ENCODE results near the gene SLC46A3.

SLC46A3 gene

DNA sequence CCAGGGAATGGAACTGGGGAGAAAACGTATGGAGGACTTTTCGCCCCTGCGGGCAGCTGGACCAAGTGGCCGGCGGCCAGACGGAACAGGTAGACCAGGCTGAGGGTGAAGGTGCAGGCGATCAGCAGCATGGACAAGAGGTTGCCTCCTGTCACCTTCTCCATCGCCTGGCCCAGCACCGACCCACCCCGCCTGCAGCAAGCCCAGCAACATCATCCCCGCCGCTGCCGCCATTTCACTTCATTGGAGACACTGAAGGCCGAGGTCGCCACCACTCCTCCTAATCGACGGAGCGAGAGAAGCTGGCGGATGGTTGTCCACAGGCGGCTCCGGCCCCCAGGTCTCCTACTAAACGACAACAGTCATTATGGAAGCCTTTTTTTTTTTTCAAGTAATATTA is 5.0 kb upstream of the SLC46A3 start:
- peaks cover 30% of the 10 kb centered on the region for H3K27me3 ChIP-seq (ENCODE audit: insufficient read depth, poor library complexity, severe bottlenecking)
- H3K27ac ChIP-seq (replicated peaks): no peak overlapping the region
- H3K4me3 ChIP-seq (replicated peaks; ENCODE audit: insufficient read depth, low read length): no peak overlapping the region
- DNase-seq (ENCODE audit: low read depth in 1 of 2, low spot score in 1 of 2): no peak
- no peak for TF ChIP-seq GABPA (IDR thresholded peaks at IDR 0.05; ENCODE audit: low read depth)
- no peak for TF ChIP-seq SPI1 (IDR thresholded peaks at IDR 0.05; ENCODE audit: borderline replicate concordance, low read depth)
- TF ChIP-seq, protein P1, sequence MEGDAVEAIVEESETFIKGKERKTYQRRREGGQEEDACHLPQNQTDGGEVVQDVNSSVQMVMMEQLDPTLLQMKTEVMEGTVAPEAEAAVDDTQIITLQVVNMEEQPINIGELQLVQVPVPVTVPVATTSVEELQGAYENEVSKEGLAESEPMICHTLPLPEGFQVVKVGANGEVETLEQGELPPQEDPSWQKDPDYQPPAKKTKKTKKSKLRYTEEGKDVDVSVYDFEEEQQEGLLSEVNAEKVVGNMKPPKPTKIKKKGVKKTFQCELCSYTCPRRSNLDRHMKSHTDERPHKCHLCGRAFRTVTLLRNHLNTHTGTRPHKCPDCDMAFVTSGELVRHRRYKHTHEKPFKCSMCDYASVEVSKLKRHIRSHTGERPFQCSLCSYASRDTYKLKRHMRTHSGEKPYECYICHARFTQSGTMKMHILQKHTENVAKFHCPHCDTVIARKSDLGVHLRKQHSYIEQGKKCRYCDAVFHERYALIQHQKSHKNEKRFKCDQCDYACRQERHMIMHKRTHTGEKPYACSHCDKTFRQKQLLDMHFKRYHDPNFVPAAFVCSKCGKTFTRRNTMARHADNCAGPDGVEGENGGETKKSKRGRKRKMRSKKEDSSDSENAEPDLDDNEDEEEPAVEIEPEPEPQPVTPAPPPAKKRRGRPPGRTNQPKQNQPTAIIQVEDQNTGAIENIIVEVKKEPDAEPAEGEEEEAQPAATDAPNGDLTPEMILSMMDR (IDR thresholded peaks at IDR 0.05; ENCODE audit: insufficient read depth, low read length): no peak
- TF ChIP-seq, protein P2, sequence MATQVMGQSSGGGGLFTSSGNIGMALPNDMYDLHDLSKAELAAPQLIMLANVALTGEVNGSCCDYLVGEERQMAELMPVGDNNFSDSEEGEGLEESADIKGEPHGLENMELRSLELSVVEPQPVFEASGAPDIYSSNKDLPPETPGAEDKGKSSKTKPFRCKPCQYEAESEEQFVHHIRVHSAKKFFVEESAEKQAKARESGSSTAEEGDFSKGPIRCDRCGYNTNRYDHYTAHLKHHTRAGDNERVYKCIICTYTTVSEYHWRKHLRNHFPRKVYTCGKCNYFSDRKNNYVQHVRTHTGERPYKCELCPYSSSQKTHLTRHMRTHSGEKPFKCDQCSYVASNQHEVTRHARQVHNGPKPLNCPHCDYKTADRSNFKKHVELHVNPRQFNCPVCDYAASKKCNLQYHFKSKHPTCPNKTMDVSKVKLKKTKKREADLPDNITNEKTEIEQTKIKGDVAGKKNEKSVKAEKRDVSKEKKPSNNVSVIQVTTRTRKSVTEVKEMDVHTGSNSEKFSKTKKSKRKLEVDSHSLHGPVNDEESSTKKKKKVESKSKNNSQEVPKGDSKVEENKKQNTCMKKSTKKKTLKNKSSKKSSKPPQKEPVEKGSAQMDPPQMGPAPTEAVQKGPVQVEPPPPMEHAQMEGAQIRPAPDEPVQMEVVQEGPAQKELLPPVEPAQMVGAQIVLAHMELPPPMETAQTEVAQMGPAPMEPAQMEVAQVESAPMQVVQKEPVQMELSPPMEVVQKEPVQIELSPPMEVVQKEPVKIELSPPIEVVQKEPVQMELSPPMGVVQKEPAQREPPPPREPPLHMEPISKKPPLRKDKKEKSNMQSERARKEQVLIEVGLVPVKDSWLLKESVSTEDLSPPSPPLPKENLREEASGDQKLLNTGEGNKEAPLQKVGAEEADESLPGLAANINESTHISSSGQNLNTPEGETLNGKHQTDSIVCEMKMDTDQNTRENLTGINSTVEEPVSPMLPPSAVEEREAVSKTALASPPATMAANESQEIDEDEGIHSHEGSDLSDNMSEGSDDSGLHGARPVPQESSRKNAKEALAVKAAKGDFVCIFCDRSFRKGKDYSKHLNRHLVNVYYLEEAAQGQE (IDR thresholded peaks at IDR 0.05; ENCODE audit: insufficient replicate concordance, low read depth): no peak
- no peak for TF ChIP-seq POLR2AphosphoS5 (IDR thresholded peaks at IDR 0.05; ENCODE audit: low read depth)

DNA sequence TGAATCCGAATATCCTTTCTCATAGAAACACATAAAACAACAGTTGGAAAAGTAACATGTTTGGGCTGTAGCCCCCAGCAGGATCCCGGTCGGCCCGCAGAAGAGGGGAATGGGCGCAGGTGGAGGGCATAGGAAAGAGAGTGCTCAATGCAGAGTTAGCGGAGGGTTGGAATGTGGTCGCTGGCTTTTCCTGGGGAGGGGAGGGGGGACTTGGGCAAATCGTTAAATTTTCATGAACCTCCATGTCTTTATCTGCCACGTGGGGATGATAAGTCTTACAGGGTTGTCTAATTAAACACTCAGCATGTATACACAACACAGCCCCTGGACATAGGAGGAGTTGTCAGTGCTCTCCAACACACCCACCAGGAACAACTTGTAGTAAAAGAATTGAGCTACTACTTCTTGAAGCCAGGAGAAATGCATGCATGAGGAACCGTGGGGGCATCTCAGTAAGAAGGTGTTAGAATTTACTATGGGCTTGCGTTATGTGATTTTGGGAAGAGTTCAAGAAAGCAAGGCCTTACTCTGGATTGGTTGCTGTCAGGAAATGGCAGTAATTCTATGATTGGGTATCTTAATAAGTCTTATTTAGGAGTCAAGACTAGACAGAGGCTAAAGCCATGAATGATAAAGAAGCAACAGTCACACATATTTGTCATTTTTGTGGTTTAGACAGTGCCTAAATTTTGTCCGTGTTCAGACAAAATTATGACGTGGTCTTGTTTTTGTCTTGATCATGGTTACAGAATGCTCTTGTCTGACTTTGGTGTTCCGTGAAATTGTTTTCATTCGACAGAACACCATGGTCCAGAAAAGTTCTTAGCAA is 671 bp upstream of the SLC46A3 start:
- no peak overlapping the region for H3K27ac ChIP-seq (replicated peaks)
- no peak for TF ChIP-seq POLR2AphosphoS5 (IDR thresholded peaks at IDR 0.05; ENCODE audit: low read depth)
- H3K27me3 ChIP-seq (ENCODE audit: insufficient read depth, poor library complexity, severe bottlenecking): peaks cover 25% of the 10 kb centered on the region
- peak overlapping the region; percentile 68; the same call in 1 of the 2 replicates for H3K4me3 ChIP-seq (replicated peaks; ENCODE audit: insufficient read depth, low read length)
- DNase-seq (ENCODE audit: low read depth in 1 of 2, low spot score in 1 of 2): no peak

DNA sequence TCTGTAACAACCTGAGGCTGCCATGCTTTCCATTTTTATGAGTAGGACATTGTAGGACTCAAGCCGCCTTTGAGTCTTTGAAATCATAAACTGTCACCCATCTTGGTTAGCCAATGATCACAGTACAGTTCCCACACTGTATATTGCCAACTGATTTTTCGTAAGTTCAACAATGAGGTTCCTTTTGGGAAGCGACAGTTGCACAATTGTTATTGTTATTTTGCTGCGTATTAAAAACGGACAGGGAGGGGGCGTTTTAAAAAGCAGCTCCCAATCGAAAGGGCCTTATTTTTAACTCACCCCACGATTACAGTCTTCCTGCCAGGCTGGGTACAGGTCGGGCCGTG is 601 bp downstream of the SLC46A3 start:
- H3K27me3 ChIP-seq (ENCODE audit: insufficient read depth, poor library complexity, severe bottlenecking): peaks cover 25% of the 10 kb centered on the region
- H3K27ac ChIP-seq (replicated peaks): no peak overlapping the region
- TF ChIP-seq, protein P2 (IDR thresholded peaks at IDR 0.05; ENCODE audit: insufficient replicate concordance, low read depth): no peak
- TF ChIP-seq, protein P1 (IDR thresholded peaks at IDR 0.05; ENCODE audit: insufficient read depth, low read length): no peak
- TF ChIP-seq GABPA (IDR thresholded peaks at IDR 0.05; ENCODE audit: low read depth): no peak
- no peak for TF ChIP-seq POLR2AphosphoS5 (IDR thresholded peaks at IDR 0.05; ENCODE audit: low read depth)
- TF ChIP-seq SPI1 (IDR thresholded peaks at IDR 0.05; ENCODE audit: borderline replicate concordance, low read depth): no peak
- H3K4me3 ChIP-seq (replicated peaks; ENCODE audit: insufficient read depth, low read length): peak overlapping the region; percentile 68
- peak in 1 of 2 experiments; percentile 24 for DNase-seq (ENCODE audit: low read depth in 1 of 2, low spot score in 1 of 2)

DNA sequence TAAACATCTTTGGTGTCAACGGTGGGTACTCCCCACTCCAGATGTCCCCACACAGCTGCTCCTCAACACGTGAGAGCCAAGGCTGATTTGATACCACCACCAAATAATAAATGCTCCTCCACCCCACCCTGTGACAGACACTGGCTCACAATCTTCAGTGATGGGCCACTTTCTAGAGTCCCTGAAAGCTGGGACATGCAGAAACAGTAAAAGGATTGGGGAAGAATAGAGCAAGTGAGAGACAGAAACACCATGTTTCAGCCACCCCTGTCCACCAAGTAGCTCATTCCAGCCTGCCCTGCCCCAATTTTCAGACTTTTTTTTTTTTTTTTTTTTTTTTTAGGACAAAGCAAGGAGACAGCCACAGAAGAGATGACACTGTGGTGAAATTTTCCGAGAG is 1.6 kb downstream of the SLC46A3 start:
- no peak for DNase-seq (ENCODE audit: low read depth in 1 of 2, low spot score in 1 of 2)
- Histone ChIP-seq H3K4me3 (replicated peaks; ENCODE audit: insufficient read depth, low read length) (no peak overlapping the region), H3K27me3 (ENCODE audit: insufficient read depth, poor library complexity, severe bottlenecking) (peaks cover 23% of the 10 kb centered on the region), H3K27ac (replicated peaks) (no peak overlapping the region)
- no peak for TF ChIP-seq SPI1 (IDR thresholded peaks at IDR 0.05; ENCODE audit: borderline replicate concordance, low read depth)
- TF ChIP-seq, protein P2 (IDR thresholded peaks at IDR 0.05; ENCODE audit: insufficient replicate concordance, low read depth): no peak
- TF ChIP-seq POLR2AphosphoS5 (IDR thresholded peaks at IDR 0.05; ENCODE audit: low read depth): no peak
- no peak for TF ChIP-seq GABPA (IDR thresholded peaks at IDR 0.05; ENCODE audit: low read depth)
- TF ChIP-seq, protein P1 (IDR thresholded peaks at IDR 0.05; ENCODE audit: insufficient read depth, low read length): no peak

All from HL-60 (cell line).